GM21526 (cell line): ENCODE measurements around the gene ARL8B.

Experiments
- ATAC-seq: cut with Tn5 transposase; IDR thresholded peaks from one replicate; pipeline ENCODE4 v1.9.1; 2021; ENCODE audit warnings: moderate library complexity; ENCODE audit not compliant: unreplicated experiment, low FRiP score

Gene ARL8B

GRCh38 chr3:5184499-5184898 lies 62.4 kb downstream of the ARL8B start:
- ATAC-seq, result no peak

DNA sequence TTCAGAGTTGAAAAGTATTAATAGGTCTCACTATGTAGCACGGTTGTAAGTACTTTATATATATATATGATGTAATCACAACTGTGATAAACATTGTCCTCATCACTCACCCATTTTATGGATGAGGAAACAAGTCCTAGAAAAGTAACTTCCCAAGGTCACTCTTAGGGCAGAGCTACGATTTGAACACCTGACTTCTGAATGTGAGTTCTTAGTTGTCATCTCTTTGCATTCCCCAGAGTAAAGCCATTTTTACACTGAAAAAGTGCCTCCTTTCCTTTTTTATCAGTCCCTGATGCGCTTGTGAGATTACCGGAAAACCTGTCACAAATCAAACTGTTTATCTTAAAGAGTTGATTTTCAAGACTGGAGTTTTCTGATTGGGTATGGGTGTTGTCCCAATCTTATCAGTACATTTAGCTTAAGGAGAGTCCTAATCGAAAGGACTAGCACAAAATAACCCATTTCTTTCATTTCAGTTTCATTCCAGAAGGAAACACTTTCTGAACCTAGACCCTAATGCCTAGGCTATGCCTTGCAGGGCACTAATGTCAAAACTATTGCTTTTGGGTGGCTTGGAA lies 63.1 kb downstream of the ARL8B start:
- no peak for ATAC-seq

DNA sequence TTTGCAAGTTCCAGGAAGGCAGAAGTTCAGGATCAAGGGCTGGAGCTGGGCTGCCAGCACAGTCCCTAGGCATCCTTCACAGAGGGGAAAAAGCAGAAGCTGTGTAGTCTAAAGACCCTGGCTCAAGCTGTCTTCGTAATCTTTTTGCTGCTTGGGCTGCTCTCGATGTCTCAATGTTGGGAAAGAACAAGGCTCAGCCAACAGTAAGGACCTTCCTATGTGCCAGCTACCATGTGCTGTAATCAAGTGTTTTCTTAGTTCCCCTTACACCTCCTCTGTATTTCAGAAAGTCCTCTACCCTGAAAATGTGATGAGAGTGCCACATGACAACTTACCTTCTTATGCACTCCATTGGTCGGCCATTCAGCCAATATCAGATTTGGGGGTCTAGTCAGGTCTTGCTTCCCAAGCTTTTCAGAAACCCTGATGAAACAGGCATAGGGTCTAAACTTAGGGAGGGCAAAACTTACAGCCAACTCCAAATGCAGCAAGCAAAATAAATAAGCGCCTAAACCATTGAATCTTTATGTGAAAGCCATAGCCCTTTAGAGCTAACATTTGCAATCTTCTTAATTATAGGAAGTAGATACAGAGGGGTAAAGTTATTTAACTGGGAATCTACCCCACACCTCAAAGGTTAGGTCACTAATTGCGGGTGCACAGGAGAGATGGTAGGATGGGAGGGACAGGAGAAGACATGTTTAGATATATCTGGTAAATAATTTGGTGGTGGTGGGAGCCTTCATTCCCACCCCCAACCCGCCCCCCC lies 64.2 kb downstream of the ARL8B start:
- ATAC-seq, result peak; percentile 17

GRCh38 chr3:5186858-5187155 lies 64.7 kb downstream of the ARL8B start:
- ATAC-seq, result no peak

DNA sequence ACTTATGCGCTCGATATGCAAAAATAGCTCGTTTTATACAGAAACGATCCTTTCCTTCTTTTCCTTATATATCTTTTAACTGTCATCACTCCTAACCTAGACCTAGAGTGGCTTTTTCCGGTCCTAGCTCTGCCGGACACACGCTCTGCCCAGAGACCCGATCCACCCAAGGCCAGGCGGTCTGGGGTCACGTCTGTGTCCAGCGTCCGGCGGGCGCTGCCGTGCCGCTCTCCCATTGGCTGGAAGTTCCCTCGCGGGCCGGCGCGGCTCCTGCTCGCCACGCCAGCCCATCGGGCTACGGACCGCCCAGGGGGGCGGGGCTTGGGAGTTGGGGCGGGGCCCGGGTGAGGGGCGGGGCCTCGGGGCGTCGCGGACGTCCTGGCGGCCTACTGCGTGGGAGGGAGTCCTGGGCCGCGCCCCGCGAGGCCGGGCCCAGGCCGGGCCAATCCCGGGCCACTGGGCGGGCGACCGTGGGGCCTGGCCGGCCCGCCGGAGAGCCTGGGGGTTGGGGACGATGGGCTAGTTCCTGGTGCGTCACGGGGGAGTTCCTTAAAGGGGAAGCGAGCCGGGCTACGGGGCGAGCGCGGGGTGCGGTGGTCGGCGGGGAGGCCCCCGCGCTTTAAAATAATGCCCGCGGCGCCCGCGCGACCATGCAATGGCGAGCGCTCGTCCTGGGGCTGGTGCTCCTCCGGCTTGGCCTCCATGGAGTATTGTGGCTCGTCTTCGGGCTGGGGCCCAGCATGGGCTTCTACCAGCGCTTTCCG lies 65.2 kb downstream of the ARL8B start, which contains the start of gene EDEM1:
Gene EDEM1 (plus strand): TSS at position 552 of the 764 bp plus-strand sequence. CDS start 99 bp downstream, at position 651.
- ATAC-seq, result peak; percentile 74

- peak; percentile 16 for ATAC-seq
Observed at GRCh38 chr3:5187920-5188418, 65.9 kb downstream of the ARL8B start.

GRCh38 chr3:5188419-5189221 lies 66.5 kb downstream of the ARL8B start:
- ATAC-seq, result peak; percentile 9

GRCh38 chr3:5190147-5190791 lies 68.2 kb downstream of the ARL8B start:
- no peak for ATAC-seq

DNA sequence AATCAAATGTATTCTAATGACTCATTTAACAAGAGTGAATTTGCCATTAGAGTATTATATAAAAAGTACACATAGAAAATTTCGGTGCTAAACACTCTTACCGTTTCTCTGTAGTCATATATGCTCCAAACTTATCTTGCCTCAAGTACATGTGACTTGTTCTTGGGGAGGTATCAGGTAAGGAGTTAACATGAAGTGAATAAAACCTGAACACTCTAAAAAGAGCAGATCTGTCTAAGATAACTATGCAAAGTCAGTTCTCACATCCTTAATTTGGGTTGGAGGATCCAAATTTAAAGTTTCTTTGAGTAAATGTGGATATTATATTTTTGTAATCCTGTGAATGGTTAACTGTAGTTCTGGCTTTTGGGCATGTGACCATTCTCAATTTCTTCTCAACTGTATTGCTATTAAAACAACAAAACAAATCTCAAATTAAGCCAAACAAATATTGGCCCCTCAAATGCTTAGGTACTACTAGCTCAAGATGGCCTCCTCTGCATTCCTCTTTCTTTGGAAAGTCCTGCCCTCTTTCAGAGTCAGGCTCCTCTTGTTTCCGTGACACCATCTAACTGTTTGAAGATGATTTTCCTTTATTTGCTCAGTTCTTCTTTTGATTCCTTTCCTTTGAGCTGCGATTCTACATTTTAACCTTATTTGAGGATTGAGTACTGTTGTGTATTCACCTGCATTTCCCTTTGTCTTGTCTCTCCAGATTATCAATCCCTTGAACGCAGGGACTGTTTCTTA lies 69.6 kb downstream of the ARL8B start:
- ATAC-seq, result no peak

DNA sequence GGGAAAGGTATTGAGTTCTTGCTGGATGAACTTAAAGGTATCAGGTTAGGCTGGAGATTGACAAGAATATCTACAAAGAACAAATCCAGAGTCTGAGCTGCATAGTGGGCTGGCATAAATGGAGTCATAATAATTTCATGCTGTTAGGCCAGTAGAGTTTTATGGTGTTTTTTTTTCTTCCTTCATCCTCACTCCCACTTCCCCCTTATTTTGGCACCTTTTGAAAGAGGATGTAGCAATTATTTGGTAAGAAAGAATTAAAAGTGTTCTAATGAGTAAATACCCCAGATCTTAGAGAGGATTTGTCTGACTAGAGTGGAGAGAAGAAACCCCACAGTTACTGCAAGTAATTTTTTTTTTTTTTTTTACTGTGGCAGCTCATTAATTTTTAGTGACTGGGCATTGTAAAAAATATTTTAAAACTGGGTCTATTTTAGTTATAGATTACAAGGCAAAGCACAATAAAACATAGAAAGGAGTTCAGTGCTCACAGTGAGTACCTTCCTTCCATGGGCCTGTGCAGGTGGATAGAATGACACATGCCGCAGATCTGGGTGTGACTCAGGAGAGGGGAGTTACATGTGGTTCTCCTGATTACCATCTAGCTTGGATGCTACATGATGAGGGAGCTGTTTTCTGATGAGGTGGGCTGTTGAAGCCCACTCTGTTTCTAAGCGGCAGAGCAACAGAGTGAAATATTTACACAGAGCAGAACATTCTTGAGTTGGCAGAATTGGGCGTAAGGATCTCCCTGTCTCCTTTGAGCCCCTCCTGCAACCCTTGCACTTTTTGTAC lies 70.7 kb downstream of the ARL8B start:
- no peak for ATAC-seq

DNA sequence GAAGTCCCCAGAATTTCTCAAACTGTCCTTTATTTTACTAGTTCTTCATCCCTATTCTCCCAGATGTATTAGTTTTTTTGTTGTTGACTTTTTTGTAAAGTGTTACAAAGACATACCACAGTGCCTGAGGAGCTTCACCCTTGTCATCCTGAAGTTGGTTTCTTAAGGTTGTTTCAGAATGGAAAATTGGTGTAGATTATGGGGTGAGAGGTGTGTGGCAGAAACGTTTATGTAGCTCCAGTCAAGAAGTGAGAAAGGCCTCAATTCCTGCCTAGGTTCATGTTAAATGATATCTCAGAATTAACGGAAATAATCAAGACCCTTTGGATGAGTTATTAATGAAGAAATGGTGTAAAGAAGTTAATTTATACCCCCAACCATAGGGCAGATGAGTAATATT lies 72.2 kb downstream of the ARL8B start:
- no peak for ATAC-seq

GRCh38 chr3:5194801-5195509 lies 72.9 kb downstream of the ARL8B start:
- ATAC-seq, result peak; percentile 38

GRCh38 chr3:5195605-5196004 lies 73.5 kb downstream of the ARL8B start:
- ATAC-seq, result no peak

- ATAC-seq, result no peak
Observed at GRCh38 chr3:5197022-5197421, 74.9 kb downstream of the ARL8B start.

DNA sequence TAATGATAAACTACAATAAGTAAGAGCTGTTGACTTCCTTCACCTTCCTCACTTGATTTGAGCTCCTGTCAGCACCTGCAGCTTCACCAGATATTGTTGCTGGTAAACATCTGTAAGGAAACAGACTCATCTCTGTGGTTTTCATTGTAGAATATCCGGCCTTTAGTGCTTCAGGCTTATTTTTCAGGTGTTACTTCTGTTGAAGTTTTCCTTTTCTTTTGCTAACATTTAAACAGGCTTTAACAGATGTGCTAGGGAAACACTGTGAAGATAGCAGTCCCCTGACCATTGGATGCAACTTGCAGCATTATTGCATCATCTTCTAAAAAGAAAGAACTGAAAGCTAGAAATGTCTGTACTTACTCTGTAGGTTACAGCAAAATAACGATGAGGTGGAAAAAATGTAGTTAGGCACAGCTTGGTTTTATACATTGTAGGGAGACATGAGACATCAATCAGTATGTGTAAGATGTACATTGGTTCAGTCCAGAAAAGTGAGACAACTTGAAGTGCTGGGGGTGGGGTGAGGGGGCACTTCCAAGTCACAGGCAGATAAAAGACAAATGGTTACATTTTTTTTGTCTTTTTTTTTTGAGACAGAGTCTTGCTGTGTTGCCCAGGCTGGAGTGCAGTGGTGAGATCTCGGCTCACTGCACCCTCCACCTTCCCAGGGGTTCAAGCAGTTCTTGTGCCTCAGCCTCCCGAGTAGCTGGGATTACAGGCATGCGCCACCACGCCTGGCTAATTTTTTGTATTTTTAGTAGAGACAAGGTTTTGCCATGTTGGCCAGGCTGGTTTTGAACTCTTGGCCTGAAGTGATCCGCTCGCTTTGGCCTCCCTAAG lies 75.6 kb downstream of the ARL8B start:
- ATAC-seq, result peak; percentile 73

- no peak for ATAC-seq
Observed at GRCh38 chr3:5198313-5198677, 76.2 kb downstream of the ARL8B start.
